Measurements from ENCODE around the gene REEP6.
"Not testable (repeated sequence)": the region's sequence is repeated elsewhere in the genome, so short reads cannot be mapped to it uniquely, and the experiment has no call there.

REEP6 gene

DNA sequence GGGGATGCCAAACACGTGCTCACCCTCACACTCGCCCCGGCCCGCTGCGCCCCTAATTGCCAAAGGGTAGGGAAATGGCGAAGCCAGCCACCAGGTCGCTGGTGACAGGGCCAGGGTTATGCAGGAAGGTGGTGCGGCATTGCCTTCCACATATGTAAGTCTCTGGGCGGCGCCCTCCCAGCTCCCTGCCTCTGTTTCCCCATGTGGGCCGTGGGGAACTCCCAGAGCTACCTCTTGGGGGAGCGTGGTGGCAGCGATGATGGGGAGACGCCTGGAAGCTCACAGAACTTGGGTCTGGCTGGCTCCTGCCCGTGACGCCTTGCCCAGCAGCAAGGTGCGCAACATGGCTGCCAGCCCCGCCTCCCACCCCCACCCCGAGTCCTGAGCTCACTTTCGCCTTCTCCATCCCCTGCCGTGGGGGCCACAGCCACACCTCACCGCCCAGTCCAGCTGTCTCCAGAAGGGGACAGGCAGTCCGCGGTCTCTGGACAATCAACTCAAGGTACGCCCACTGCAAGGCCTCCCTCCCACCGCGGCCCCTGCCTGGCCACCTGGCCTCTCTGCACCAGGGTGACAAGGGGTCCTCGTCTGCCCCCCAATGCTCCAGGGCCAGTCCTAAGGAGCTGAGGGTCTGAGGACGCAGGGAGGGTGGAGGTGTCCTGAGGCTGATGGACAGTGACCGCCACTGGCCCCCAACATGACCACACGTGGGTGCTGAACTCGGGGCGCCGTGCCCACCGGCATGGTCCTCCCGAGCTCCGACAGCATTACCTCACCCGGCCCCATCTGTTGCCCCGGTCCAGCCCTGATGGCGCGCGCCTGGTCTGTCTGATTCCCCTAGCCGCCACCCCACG is 18.5 kb upstream of the REEP6 start:
- DNase-seq (ENCODE audit: low read depth in 2 of 2) = no peak

DNA sequence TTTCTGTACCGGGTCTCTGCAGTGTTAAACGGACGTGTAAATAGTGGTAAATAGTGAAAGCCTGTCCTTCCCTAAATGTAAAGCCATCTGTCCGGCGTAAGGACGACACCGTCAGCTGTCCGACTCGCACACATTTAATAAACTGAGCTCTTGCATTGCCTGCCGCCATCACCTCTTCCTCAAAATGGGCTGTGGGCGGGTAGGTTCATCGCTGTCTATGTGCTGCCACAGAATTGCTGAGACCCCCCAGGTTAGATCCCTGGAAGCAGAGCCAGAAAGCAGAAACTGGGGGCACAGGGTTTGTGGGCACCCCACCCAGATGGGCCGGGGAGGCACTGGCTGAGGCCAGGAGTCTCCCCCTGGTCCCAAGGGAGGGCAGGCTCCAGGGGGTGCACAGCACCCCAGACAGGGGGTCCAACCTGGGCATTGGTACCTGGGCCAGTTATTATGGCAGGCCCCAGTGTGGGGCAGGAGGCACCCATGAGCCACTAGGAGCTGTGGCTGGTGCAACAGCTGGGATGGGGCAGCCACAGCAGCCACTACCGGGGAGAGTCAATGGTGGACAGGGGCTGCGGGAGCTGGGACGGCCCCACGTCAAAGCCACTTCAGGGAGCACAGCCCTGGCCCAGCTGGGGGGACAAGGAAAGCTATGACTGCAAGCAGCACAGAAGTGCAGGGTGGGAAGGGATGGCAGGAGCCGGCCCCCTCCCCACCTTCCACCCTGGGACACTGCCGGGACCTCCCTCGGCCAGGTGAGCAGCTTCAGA is 17.7 kb upstream of the REEP6 start:
- no peak for DNase-seq (ENCODE audit: low read depth in 2 of 2)

DNA sequence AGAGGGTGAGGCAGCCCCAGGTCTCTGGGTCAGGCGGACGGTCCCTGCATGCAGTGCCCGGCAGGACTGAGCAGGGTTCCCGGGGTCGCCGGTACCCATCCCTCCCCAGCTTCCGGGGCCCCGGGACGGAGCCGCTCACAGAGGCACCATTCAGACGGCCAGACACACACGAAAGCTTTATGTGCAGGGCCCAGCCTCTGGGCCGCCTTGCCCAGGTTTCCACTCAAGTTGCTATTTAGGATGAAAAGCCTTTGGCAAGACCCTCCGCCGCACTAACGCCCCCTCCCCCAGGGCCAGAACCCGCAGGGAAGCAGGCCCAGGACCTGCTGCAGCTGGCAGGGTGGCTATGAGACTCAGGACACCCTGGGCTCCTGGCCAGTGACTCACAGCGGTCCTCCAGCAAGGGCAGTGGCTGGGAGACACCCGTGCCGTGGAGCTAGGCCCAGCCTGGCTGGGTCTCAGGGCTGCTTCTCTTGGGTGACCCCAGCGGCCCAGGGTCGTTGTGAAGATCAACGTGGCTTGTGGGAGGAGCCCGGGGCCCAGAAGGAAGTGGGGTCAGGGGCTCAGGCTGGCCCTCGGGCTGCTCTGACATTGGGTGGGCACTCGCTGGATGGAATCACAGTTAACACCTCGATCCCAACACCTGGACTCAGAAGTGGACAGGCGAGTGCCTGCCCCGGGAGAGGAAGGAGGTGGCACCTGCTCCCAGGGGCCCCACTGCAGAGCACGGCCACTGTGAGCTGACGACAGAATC is 16.8 kb upstream of the REEP6 start:
- DNase-seq (ENCODE audit: low read depth in 2 of 2) = no peak

DNA sequence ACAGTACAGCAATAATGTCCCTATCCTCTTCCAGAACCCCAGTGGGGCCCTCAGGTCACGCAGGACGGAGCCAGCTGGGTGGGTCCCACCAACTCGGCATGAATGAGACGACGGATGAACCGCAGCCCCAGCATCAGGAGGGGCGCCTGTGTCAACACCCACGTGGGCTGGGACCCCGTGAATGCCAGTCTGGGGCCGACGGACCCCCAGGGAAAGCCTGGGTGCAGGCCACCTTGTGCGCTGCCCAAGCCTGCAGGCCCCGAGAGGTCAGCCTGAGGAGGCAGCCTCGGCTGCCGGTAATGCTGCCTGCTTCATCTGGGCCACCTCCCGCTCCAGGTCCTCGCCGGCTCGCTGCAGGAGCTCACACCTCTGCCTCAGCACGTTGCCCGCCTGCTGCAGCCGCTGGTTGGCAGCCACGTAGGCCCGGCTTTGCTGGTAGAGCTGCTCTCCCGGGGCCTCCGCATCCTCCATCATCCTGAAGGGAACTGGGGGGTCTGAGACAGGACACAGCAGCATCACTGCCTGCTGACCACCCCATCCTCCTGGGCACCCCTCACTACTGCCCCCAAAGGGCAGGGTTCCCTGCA is 16.1 kb upstream of the REEP6 start:
- DNase-seq (ENCODE audit: low read depth in 2 of 2) = no peak

DNA sequence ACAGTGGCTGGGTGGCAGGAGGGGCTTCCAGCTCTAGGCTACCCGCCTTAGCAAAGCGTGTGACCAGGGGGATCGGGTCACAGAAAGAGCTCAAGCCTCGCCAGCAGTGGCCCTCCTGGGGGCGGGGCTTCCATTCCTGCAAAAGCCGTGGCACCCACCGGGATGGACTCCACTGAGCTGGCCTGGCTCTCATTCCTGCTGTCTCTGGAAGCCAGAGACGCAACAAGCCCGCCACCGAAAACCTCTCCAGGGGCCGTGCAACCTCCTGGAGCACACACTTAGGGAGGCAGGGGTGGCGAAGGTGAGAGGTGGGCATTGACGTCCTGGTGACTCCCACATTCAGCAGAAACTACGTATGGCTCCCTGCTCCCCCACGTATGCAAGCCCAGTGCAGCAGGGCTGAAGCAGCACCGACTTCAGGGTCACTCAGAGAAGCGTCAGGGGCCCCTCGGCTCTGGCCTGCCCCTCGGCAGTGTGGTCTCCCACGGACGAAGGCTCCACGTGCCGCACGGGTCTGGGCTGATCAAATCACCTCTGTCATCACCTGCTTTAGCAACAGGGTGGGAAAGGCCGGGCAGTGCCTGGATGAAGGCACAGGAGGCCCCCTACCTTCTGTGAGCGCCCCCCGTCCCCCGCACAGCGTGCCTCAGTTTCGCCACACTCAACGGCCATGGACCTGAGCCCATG is 15.1 kb upstream of the REEP6 start:
- DNase-seq (ENCODE audit: low read depth in 2 of 2) = no peak

DNA sequence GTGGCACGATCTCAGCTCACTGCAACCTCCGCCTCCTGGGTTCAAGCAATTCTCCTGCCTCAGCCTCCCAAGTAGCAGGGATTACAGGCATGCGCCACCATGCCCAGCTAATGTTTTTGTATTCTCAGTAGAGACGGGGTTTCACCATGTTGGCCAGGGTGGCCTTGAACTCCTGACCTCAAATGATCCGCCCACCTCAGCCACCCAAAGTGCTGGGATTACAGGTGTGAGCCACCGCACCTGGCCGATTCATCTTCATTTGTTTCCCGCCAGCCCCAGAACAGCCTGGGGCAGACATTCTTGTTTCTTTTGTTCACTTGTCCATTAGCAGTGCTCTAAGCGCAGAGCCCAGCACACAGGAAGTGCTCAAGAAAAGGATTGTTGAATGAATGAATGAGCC is 13.9 kb upstream of the REEP6 start:
- DNase-seq (ENCODE audit: low read depth in 2 of 2) = not testable (repeated sequence)

DNA sequence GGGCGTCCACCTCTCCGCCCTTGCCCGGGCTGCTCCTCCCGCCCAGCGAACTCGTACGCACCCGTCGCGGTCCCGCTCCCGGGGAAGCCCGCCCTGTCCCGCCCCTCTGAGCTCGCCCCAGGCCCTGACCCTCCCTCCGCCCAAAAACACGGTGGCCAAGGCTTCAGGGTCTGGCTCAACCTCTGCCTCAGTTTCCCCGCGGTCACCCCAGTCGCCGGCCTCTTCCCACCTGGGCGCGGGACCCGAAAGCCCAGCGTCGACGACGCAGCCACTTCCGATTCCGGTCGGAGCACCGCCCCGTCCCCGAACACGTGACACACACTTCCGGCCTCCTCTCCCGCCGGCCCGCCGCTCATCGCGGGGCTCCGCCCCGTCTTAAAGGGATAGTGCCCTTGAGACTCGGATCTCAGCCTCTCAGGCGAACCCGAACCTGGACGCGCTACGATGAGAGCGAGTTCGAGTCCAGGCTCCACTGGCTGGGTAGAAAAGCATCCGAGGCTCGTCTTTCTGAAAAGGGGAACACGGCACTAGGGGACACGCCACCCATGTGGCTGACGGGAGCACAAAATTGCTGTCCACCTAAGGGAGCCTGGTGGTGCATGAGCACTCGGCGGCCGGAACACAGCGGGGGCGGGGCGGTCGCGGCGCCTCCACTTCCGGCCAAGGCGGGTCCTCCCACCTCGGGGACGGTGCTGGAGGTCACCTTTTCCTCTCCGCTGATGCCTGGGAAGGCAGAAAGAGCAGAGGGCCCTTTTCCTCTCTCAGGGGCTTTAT is 11.9 kb upstream of the REEP6 start, which contains the start of gene C19orf25:
C19orf25 (minus strand) TSS at position 282 of the 774 bp plus-strand sequence. CDS start 312 bp downstream, outside the sequence.
- DNase-seq (ENCODE audit: low read depth in 2 of 2) = peak; percentile 83 to 84

DNA sequence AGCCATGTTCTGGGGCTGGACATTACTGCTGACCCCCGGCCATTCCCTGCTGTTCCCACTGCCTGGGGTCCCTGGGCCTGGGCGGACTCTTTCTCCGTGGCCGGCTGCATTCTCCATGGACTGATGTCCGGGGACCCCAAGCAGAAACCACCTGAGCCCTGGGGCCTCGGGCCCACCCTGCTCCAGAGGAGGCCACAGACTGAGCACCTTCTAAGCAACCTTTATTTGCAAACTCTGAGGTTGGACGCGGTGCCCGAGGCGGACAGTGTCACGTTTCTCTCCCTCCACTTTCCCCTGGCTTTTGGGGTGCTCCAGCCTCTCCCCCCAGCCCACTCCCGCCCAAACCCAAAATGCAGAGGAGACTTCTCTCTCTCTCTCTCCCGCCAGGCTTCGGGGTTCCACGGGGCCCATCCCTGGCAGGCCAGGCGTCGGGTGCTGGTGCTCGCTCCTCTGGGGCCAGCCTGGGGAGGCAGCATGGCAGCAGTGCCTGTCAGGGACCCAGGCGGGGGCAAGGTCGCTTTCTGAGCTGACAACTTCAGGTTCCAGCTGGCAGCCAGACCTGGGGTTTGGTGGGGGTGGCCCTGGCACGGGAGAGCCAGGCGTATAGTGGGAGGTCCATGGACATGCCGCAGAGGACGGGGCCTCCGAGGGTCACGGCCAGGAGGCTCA is 9.6 kb upstream of the REEP6 start:
- no peak for DNase-seq (ENCODE audit: low read depth in 2 of 2)

DNA sequence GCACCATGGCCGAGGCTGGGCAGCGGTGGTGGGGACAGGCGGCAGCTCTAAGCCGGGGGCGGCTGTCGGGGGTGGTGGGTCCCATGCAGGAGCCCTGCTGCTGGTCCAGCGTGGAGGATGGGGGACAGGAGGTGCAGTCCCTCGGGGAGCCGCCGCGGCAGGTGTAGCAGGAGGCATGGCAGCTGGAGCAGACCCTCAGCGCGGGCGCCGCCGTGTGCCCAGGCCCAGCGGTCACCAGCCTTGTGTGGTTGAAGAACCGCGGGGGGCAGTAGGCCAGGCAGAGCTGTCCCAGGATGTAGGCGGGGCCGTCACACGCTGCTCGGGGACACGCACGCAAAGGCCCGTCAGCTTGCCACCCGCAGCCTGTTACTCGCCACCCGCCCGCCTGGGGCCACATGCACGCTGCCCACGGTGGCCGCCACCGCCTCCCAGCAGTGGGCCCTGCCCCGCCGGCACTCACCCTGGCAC is 9.1 kb upstream of the REEP6 start:
- no peak for DNase-seq (ENCODE audit: low read depth in 2 of 2)

DNA sequence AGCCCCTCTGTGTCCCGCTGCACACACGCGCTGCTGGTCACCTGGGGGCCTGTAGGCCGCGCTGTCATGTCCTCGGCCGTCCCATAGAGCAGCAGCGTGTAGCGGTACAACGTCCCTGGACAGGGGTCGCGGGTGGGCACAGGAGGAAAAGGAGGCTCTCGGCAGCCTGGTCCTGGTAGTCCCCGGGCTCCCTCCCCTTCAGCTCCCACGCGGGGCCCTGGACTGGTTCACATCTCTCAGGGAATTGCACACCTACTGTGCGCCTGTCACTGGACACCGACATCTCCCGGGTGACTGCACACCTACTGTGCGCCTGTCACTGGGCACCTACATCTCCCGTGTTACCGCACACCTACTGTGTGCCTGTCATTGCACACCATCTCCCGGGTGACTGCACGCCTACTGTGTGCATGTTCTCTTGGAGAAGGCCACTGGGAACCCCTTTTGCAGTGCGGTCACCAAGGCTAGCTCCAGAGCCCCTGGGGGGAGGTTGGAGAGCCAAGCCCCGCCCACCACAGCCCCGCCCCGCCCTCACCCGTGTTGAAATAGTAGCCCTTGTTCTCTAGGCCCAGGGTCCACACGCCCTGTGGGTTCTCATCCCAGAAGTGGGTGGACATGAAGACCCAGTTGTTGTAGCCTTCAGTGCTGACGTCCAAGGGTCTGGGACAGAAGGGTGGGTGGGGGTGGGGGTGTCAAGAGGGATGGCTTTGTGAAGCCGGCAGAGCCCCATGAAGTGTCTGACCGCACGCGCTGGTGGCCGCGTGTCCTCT is 8.4 kb upstream of the REEP6 start:
- no peak for DNase-seq (ENCODE audit: low read depth in 2 of 2)

DNA sequence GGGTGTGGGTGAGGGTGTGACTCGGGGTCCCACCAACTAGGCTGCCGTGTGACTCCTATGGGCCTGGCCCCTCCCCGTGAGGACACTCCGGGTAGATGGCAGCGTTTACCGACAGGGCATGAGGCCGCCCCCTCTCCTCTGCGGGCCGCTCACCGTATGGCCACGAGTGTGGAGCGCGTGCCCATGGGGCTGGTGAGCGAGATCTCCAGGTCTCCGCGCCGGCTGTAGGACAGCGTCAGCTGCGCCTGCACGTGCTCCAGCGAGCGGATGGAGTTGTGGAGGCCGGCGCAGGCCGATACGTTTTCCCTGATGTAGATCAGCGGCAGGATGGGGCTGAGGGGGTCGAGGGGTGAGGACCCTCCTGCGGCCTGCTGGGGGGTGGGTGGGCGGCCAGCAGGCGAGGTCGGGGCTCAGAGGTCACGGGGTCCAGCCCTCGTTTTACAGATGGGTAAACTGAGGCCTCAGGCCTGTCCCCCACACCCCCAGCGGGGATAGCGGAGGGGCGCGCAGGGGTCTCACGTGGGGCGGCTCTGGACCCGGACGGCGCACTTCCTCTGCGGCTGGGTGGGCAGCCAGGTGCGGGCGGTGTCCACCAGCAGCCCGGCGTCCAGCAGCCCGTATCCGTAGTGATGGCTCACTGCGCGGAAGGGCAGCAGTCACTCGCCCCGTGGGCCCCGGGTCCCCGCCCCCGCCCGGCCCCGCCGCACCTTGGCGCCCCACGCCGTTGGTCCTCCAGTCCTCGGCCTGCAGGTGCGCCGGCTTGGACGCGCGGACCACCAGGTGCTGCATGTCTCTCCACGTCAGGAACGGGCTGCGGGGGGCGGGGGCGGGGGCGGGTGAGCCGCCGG is 7.6 kb upstream of the REEP6 start:
- no peak for DNase-seq (ENCODE audit: low read depth in 2 of 2)

DNA sequence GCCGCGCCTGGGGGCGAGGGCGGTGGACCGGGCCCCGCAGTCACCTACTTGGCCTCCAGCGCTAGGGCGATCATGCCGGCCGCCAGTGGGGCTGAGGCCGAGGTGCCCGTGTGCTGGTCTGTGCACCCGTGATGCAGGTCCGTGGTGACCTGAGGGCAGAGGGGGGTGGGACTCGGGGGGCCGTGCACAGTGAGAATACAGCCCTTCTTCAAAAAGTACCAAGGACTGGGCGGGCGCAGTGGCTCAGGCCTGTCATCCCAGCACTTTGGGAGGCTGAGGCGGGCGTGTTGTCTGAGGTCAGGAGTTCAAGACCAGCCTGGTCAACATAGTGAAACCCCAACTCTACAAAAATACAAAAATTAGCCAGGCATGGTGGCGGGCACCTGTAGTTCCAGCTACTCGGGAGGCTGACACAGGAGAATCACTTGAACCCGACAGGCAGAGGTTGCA is 7.0 kb upstream of the REEP6 start:
- DNase-seq (ENCODE audit: low read depth in 2 of 2) = no peak

DNA sequence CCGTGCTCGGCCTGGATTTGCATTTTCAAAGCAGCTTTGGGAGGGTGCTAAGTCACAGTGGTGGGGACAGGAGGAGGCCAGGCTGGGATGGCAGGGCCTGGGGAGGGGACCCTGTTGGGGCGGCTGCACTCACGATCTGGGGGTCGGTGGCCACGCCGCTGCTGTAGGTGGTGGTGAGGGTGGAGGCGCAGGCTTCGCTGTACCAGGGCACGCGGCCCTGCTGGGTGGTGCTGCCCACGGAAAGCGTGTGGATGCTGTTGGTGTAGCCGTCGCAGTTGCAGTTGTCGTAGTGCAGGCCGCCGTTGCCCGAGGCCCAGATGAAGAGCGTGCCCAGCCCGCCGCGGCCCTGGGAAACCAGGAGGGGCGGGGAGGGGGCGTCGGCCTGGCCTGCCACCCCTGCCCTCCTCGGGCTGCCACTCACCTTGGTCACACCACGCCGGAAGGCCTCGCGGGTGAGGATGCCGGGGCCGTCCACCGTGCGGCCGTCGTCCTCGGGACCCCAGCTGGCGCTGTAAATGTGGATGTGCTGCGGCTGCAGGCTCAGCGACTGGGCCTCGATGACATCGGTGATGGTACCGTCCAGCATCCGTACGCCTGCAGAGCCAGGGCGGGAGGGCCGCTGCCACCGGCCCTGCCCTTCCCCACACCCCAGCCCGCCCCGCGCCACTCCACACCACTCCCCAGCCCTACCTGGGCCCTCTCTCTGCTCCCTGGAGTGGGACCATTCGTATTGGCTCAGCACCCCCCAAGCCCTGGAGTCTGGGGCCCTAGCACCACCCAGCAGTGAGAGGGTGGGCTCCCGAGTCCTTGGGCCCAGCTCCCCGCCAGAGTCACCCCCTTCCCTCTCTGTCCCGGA is 4.0 kb upstream of the REEP6 start:
- DNase-seq (ENCODE audit: low read depth in 2 of 2) = no peak

DNA sequence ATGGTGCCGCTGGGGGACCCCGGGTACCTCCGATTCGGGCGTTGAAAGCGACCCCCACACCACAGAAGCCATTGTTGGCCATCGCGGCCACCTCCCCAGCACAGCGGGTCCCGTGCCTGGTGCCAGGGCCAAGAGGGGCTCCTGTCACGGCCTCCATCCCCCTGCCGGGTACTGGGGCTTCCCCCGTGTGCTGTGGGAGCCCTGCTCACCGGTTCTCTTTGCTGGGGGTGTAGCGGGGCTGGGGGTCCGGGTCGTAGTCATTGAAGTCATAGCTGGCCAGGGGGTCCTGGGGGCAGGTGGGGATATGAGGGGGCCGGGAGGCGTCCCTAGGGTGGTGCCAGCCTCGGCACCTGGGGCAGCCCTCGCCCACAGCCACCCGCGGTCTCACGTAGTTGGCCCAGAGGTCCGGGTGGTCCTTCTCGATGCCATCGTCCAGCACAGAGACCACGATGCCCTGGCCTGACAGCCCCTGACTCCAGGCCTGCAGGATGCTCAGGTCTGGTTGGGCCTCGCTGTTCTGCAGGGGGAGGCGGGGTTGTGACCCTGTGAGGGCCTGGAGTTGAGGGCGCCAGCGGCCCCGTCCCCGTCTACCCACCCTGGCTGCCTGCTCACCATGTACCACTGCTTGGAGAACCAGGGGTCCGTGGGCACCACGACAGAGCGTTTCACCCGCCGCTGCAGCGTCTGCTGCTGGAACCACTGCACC is 3.3 kb upstream of the REEP6 start:
- no peak for DNase-seq (ENCODE audit: low read depth in 2 of 2)

DNA sequence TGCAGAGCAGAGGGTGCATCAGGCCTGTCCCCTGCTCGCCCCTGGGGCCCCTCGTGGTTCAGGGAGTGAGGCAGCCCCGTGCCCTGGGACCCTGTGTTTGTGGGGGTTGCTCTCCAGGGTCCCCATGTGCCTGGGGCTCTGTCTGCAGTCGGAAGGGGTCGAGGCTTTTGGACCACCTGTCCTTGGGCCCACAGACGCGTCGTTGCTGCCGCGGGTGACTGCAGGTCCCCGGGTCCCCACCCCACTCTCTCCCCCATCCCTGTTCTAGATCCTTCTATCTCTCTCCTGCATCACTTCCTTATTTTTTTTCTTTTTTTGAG is 2.7 kb upstream of the REEP6 start:
- DNase-seq (ENCODE audit: low read depth in 2 of 2) = no peak

DNA sequence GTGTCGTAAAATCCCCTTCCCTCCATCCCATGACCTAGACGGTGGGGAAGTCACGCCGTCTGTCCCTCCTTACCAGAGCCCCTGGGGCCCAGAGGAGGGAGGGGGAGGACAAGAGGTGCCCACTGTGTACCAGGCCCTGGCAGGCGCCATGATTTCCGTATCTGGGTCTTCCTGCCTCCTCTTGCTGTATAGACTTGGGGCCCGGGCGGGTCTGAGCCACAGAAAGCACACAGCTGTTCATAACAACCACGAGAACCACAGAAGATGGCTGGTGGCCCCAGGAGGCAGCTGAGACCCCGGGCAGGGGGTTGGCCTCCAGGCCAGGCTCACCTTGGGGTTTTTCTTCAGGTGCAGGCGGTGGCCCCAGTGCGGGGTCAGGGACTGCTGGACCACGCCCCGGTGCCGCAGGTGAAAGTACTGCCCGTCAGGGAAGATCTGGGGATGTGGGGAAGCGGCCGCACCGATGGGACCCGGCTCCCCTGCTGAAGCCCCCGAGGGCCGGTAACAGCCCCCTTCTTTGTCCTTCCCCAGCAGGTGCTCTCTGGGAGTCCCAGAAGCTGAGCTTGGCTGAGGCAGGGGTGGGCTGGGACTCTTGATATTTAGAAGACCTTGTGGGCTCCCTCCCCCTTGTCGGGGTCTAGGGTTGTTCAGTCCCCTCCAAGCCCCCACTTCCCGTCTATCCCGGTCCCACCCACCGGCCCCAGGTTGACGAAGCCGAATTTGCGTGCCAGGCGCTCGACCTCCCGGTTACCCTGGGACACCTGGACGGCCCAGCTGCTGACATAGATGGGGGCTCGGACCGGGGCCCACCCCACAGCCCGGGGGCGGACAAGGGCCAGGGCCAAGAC is 1.3 kb upstream of the REEP6 start:
- no peak for DNase-seq (ENCODE audit: low read depth in 2 of 2)

All from fibroblast of skin of left quadriceps (primary cell).